K562 (cell line): Measurements from ENCODE around the gene NRXN3. TPM values are rescaled to one million over a fixed set of nuclear protein-coding genes. Genes with fewer than 3 reads are reported as not detected.

Experiments used
- ATAC-seq: fragments of 200-7000 bp; cut with Tn5 transposase; 3 replicates; pipeline ENCODE4 v1.9.1; 2020; ENCODE audit warnings: moderate library complexity
- BruUV-seq: library from RNA; stranded (reverse); fragments of 400-500 nt; replicated peaks from 2 replicates; lab custom pipeline; 2021; lab: Mats Ljungman, UMichigan
- CTCF ChIA-PET: fragments of 300-600 bp; formaldehyde crosslinking; extraction: SDS; loops from one replicate; lab custom pipeline; 2021; ENCODE audit warnings: low intra/inter-chr PET ratio; lab: Yijun Ruan, JAX
- POLR2A ChIA-PET: fragments of 300-600, 350-650 bp; sonication (Branson Sonifier 250); formaldehyde crosslinking; extraction: SDS; loops from one replicate; lab custom pipeline; 2021; ENCODE audit warnings: antibody characterized with exemption, inconsistent platforms; lab: Yijun Ruan, JAX
- DNase-seq, 4 experiments: peaks; one replicate each; pipeline versions ENCODE4 v3.0.0 to v3.0.0-alpha.2; 2011 to 2018; ENCODE audit warnings: low spot score in 3 of 4, mixed read lengths in 3 of 4; ENCODE audit errors: extremely low read depth in 1 of 4
- FAIRE-seq: peaks from 2 replicates; lab custom pipeline; 2011; peaks lifted over from hg19 to GRCh38; lab: Jason Lieb, UNC
- H2AFZ ChIP-seq: 2 replicates; pipeline ENCODE4 v1.6.0; 2011; ENCODE audit warnings: low read depth, low read length, control low read depth, inconsistent platforms
- H3K27ac ChIP-seq: fragments of 200-600 bp; 3 replicates; pipeline ENCODE4 v1.8.0; 2011; ENCODE audit warnings: low read depth, mild to moderate bottlenecking, control low read depth, inconsistent platforms, low read length, moderate library complexity, mixed read lengths; ENCODE audit errors: extremely low read depth
- H3K27me3 ChIP-seq, 2 experiments: fragments of 300-600 bp in 1 of 2; 2 replicates in 1 of 2; 3 replicates in 1 of 2; pipeline versions ENCODE4 v1.6.0 to v1.8.0; 2011; ENCODE audit warnings: inconsistent platforms in 2 of 2, low read length in 2 of 2, mild to moderate bottlenecking in 1 of 2, mixed read lengths in 1 of 2, moderate library complexity in 1 of 2; ENCODE audit not compliant: control insufficient read depth in 2 of 2, insufficient read depth in 2 of 2
- H3K36me3 ChIP-seq: fragments of 300-600 bp; 3 replicates; pipeline ENCODE4 v1.8.0; 2011; ENCODE audit warnings: mild to moderate bottlenecking, low read length, inconsistent platforms; ENCODE audit not compliant: control insufficient read depth, insufficient read depth
- H3K4me1 ChIP-seq, 2 experiments: fragments of 200-600 bp in 1 of 2; replicated peaks in 1 of 2; 2 replicates in 1 of 2; 3 replicates in 1 of 2; pipeline versions ENCODE4 v1.5.1 to v1.8.0; 2011; ENCODE audit warnings: inconsistent platforms in 2 of 2, low read length in 2 of 2, mild to moderate bottlenecking in 1 of 2, mixed read lengths in 1 of 2, moderate library complexity in 1 of 2; ENCODE audit not compliant: control insufficient read depth in 2 of 2, insufficient read depth in 2 of 2
- H3K4me2 ChIP-seq: 2 replicates; pipeline ENCODE4 v1.6.1; 2011; ENCODE audit warnings: low read length, control low read depth, inconsistent platforms, mixed read lengths; ENCODE audit not compliant: insufficient read depth
- H3K4me3 ChIP-seq: fragments of 200-600 bp; sonication (generic), shearing (Covaris generic); 2 replicates; pipeline ENCODE4 v1.5.1; 2016; ENCODE audit warnings: control low read depth, inconsistent platforms
- H3K79me2 ChIP-seq: fragments of 200-600 bp; 3 replicates; pipeline ENCODE4 v1.8.0; 2011; ENCODE audit warnings: low read length, inconsistent platforms; ENCODE audit not compliant: control insufficient read depth, insufficient read depth
- H3K9ac ChIP-seq, 2 experiments: 2 replicates each; pipeline versions ENCODE4 v1.6.0 to v1.6.1; 2011; ENCODE audit warnings: low read depth in 2 of 2, low read length in 2 of 2, control low read depth in 1 of 2, inconsistent platforms in 1 of 2, mild to moderate bottlenecking in 1 of 2, mixed read lengths in 1 of 2; ENCODE audit not compliant: insufficient read depth in 1 of 2
- H3K9me1 ChIP-seq: one replicate; pipeline ENCODE4 v1.6.0; 2011; ENCODE audit warnings: inconsistent platforms, mild to moderate bottlenecking, low read length, moderate library complexity; ENCODE audit not compliant: control insufficient read depth, insufficient read depth
- H3K9me3 ChIP-seq: replicated peaks from 2 replicates; pipeline ENCODE4 v1.5.1; 2011; ENCODE audit warnings: low read depth, low read length, inconsistent platforms; ENCODE audit not compliant: control insufficient read depth, insufficient read depth
- H4K20me1 ChIP-seq: replicated peaks from 2 replicates; pipeline ENCODE4 v1.6.1; 2011; ENCODE audit warnings: low read length, inconsistent platforms, mixed read lengths; ENCODE audit not compliant: control insufficient read depth, insufficient read depth
- AFF1 ChIP-seq, 2 experiments: fragments of 450-650 bp; IDR thresholded peaks; 2 replicates each; pipeline ENCODE4 v1.6.1; 2018; ENCODE audit warnings: mild to moderate bottlenecking in 2 of 2, low read depth in 1 of 2; ENCODE audit not compliant: partially characterized antibody in 2 of 2
- ETS2 ChIP-seq: IDR thresholded peaks from 2 replicates; pipeline ENCODE4 v1.6.1; 2016; ENCODE audit warnings: borderline replicate concordance, missing genetic modification characterization, mild to moderate bottlenecking, moderate library complexity, missing compliant biosample characterization; ENCODE audit not compliant: poor library complexity, severe bottlenecking
- ETV1 ChIP-seq: fragments of 450-650 bp; conservative IDR thresholded peaks from 2 replicates; pipeline ENCODE4 v1.6.1; 2016; ENCODE audit warnings: missing genetic modification characterization, control low read depth, low read depth, missing compliant biosample characterization
- KDM2B ChIP-seq: fragments of 250-450 bp; sonication (Bioruptor Pico); IDR thresholded peaks from 2 replicates; pipeline ENCODE4 v1.8.0; 2021; ENCODE audit warnings: mild to moderate bottlenecking, moderate library complexity
- MAFK ChIP-seq: IDR thresholded peaks from 2 replicates; pipeline ENCODE4 v1.6.1; 2011; ENCODE audit warnings: low read length, improper control_type of control experiment
- NCOA2 ChIP-seq, 2 experiments: fragments of 450-650 bp; IDR thresholded peaks; 2 replicates each; pipeline ENCODE4 v1.6.1; 2018; ENCODE audit warnings: mild to moderate bottlenecking in 2 of 2, moderate library complexity in 1 of 2; ENCODE audit not compliant: partially characterized antibody in 2 of 2
- POLR2AphosphoS2 ChIP-seq: IDR thresholded peaks from 2 replicates; pipeline ENCODE4 v1.6.1; 2012; ENCODE audit warnings: low read length, improper control_type of control experiment
- SETDB1 ChIP-seq: IDR thresholded peaks from one replicate; pipeline ENCODE4 v1.6.1; 2012; ENCODE audit warnings: low read length, control low read depth, inconsistent platforms
- STAG1 ChIP-seq: sonication (generic); formaldehyde crosslinking; IDR thresholded peaks from 2 replicates; pipeline ENCODE4 v1.5.0; 2020; ENCODE audit warnings: missing genetic modification reagents, borderline replicate concordance
- TAF15 ChIP-seq: fragments of 200-400 bp; formaldehyde crosslinking; IDR thresholded peaks from 2 replicates; pipeline ENCODE4 v1.6.1; 2017; ENCODE audit warnings: mild to moderate bottlenecking, low read depth, low read length, moderate library complexity
- ZNF41 ChIP-seq: fragments of 250-450 bp; sonication (Bioruptor Pico); conservative IDR thresholded peaks from 2 replicates; pipeline ENCODE4 v1.4.0; 2020; ENCODE audit warnings: mild to moderate bottlenecking
- ZNF431 ChIP-seq: sonication (generic); formaldehyde crosslinking; IDR thresholded peaks from 2 replicates; pipeline ENCODE4 v1.8.0; 2022; ENCODE audit warnings: mild to moderate bottlenecking, missing genetic modification reagents
- ZNF584 ChIP-seq: fragments of 200-800 bp; sonication (Bioruptor generic); IDR thresholded peaks from 2 replicates; pipeline ENCODE4 v1.6.1; 2016; ENCODE audit warnings: low read depth, mild to moderate bottlenecking, missing genetic modification characterization, missing compliant biosample characterization
- WGBS: fragments of 100-300 bp; shearing (Covaris generic); methylation state at CpG from one replicate; pipeline ENCODE4 v1.1.6; 2016; ENCODE audit warnings: low coverage, mixed read lengths; ENCODE audit not compliant: insufficient coverage; ENCODE audit errors: missing lambda C conversion rate; 5-methylcytosine and 5-hydroxymethylcytosine counted together
- in situ Hi-C: fragments of 300-500 bp; cut with MboI; formaldehyde crosslinking; loops from 4 replicates; pipeline ENCODE4 v1.15.0; 2018; ENCODE audit warnings: inconsistent platforms, mixed read lengths
- intact Hi-C: fragments of 100-400 bp; cut with micrococcal nuclease; formaldehyde crosslinking; loops from 2 replicates; pipeline ENCODE4 v1.14.2; 2022
- polyA plus RNA-seq, 8 experiments: library from polyadenylated mRNA; depleted of rRNA in 4 of 8; stranded (reverse) in 5 of 8; unstranded in 3 of 8; fragments of >200 nt; fragmentation: Nextera tagmentation in 2 of 8; fragmentation: Illumina TruSeq in 1 of 8; extraction: Ambion mirVana in 2 of 8; extraction: Trizol in 1 of 8; gene quantifications; 2 replicates each; pipeline versions ENCODE4 v1.2.1 to v1.2.3, GENCODE V29; 2011 to 2014; ENCODE audit warnings: inconsistent platforms in 1 of 8, missing spikeins in 1 of 8
- total RNA-seq, 7 experiments: library from RNA; depleted of rRNA in 6 of 7; stranded (reverse); fragments of >200 nt in 6 of 7; fragmentation: Illumina TruSeq in 2 of 7; extraction: Trizol in 2 of 7; gene quantifications; 2 replicates each; pipeline versions ENCODE4 v1.2.1 to v1.2.3, GENCODE V29; 2011 to 2021; ENCODE audit warnings: low replicate concordance in 1 of 7

NRXN3 gene
- total and polyA plus RNA-seq, 9 of the 15 experiments (the other 6 are each of a cell fraction or from before 2014, with no cell fraction given) = 0.09 TPM; not detected in 8

GRCh38 chr14:78700236-78700635 is 530.1 kb downstream of the NRXN3 start:
- Histone ChIP-seq H3K79me2 (no peaks in the 10 kb centered on the region), H3K9me3 (no peaks in the 10 kb centered on the region), H3K4me3 (no peak overlapping the region), H3K36me3 (no peaks in the 10 kb centered on the region), H3K9me1 (no peaks in the 10 kb centered on the region), H3K4me1 (no peaks in the 10 kb centered on the region), H3K9ac (no peak overlapping the region), H3K4me2 (no peak overlapping the region), H4K20me1 (no peaks in the 10 kb centered on the region), H3K27ac (no peak overlapping the region), H2AFZ (no peak overlapping the region), H3K27me3 (no peaks in the 10 kb centered on the region)
- ChIA-PET CTCF (no interaction called here), POLR2A (no interaction called here)
- no TSS peak for BruUV-seq
- FAIRE-seq = no peak
- 0% methylated on average over 2 of the region's 2 CpGs for WGBS
- TF ChIP-seq SETDB1 (no peak), ZNF41 (no peak), ETV1 (no peak), POLR2AphosphoS2 (no peak), STAG1 (CRISPR knock-in tag) (no peak)
- in situ Hi-C loops = no loop called here
- no peak for ATAC-seq
- DNase-seq = no peak
- intact Hi-C loops = no loop called here

- Histone ChIP-seq H3K4me2 (no peak overlapping the region), H3K36me3 (no peaks in the 10 kb centered on the region), H3K9ac (no peak overlapping the region), H3K27me3 (no peaks in the 10 kb centered on the region), H4K20me1 (no peaks in the 10 kb centered on the region), H3K9me3 (no peaks in the 10 kb centered on the region), H3K4me3 (no peak overlapping the region), H3K4me1 (no peaks in the 10 kb centered on the region), H3K79me2 (no peaks in the 10 kb centered on the region), H2AFZ (no peak overlapping the region), H3K27ac (no peak overlapping the region), H3K9me1 (no peaks in the 10 kb centered on the region)
- in situ Hi-C loops = no loop called here
- POLR2A ChIA-PET = interaction anchor here (0.7 kb wide), 1 partner anchor 23 kb away, joined by 3 read pairs; no protein-coding TSS in a partner anchor
- TF ChIP-seq AFF1 (IDR thresholded peaks at IDR 0.05; ENCODE audit: low read depth in 1 of 2, partially characterized antibody in 2 of 2) (no peak), NCOA2 (IDR thresholded peaks at IDR 0.05; ENCODE audit: partially characterized antibody in 2 of 2) (no peak), ZNF584 (no peak), MAFK (no peak), KDM2B (CRISPR knock-in tag) (no peak), ZNF431 (no peak), TAF15 (no peak), ETS2 (tag) (no peak)
- intact Hi-C loops = no loop called here
- CTCF ChIA-PET = no interaction called here
- DNase-seq = no peak
- WGBS = 1% methylated on average over 5 of the region's 5 CpGs
- FAIRE-seq = no peak
- ATAC-seq = no peak
- no TSS peak for BruUV-seq
These were observed 531.1 kb downstream of the NRXN3 start for GRCh38 chr14:78701246-78701645.
